Measurements from ENCODE around the gene CAMK2N2. TPM values are rescaled to one million over a fixed set of nuclear protein-coding genes. Genes with fewer than 3 reads are reported as not detected.

The CAMK2N2 gene
- total and polyA plus RNA-seq, 9 of the 15 experiments (the other 6 are each of a cell fraction or from before 2014, with no cell fraction given) = 0.08 to 0.22 (median 0.11) TPM; not detected in 5

DNA sequence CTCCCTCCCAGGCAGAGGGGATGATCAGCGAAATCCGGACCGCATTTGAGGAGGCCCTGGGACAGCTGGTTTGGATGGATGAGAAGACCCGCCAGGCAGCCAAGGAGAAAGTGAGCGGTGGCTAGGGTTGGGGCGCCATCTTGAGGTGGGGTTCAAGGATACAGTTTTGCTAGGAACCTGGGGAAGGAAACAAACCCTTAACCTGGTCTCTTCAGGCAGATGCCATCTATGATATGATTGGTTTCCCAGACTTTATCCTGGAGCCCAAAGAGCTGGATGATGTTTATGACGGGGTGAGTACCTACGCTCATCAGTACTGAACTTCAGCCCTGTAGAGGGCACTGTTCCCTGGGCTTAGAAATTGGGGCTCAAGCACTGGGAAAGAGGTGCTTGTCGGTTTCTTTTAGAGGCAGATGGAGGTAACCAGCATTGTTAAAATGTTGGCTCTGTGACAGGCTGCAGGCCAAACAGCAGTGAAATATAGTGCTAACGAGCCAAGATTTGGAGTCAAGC is 28.1 kb upstream of the CAMK2N2 start (continued):
- TF ChIP-seq REST (IDR thresholded peaks at IDR 0.05; ENCODE audit: borderline replicate concordance) = peak; percentile 64; the same call in 1 of the 2 replicates
- no peak for TF ChIP-seq REST (CRISPR knock-in tag; IDR thresholded peaks at IDR 0.05; ENCODE audit: low read depth)
- TF ChIP-seq CC2D1A (IDR thresholded peaks at IDR 0.05) = peak; percentile 37; the same call in 1 of the 2 replicates
- TF ChIP-seq, protein P1, sequence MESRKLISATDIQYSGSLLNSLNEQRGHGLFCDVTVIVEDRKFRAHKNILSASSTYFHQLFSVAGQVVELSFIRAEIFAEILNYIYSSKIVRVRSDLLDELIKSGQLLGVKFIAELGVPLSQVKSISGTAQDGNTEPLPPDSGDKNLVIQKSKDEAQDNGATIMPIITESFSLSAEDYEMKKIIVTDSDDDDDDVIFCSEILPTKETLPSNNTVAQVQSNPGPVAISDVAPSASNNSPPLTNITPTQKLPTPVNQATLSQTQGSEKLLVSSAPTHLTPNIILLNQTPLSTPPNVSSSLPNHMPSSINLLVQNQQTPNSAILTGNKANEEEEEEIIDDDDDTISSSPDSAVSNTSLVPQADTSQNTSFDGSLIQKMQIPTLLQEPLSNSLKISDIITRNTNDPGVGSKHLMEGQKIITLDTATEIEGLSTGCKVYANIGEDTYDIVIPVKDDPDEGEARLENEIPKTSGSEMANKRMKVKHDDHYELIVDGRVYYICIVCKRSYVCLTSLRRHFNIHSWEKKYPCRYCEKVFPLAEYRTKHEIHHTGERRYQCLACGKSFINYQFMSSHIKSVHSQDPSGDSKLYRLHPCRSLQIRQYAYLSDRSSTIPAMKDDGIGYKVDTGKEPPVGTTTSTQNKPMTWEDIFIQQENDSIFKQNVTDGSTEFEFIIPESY (CRISPR knock-in tag; IDR thresholded peaks at IDR 0.05) = peak; percentile 26; the same call in 1 of the 2 replicates
- peak in 1 of 2 experiments; percentile 61; a peak in 1 of 3 replicates for TF ChIP-seq CBX3 (IDR thresholded peaks at IDR 0.05; ENCODE audit: borderline replicate concordance in 1 of 2, low read length in 2 of 2)
- TF ChIP-seq, protein P2, sequence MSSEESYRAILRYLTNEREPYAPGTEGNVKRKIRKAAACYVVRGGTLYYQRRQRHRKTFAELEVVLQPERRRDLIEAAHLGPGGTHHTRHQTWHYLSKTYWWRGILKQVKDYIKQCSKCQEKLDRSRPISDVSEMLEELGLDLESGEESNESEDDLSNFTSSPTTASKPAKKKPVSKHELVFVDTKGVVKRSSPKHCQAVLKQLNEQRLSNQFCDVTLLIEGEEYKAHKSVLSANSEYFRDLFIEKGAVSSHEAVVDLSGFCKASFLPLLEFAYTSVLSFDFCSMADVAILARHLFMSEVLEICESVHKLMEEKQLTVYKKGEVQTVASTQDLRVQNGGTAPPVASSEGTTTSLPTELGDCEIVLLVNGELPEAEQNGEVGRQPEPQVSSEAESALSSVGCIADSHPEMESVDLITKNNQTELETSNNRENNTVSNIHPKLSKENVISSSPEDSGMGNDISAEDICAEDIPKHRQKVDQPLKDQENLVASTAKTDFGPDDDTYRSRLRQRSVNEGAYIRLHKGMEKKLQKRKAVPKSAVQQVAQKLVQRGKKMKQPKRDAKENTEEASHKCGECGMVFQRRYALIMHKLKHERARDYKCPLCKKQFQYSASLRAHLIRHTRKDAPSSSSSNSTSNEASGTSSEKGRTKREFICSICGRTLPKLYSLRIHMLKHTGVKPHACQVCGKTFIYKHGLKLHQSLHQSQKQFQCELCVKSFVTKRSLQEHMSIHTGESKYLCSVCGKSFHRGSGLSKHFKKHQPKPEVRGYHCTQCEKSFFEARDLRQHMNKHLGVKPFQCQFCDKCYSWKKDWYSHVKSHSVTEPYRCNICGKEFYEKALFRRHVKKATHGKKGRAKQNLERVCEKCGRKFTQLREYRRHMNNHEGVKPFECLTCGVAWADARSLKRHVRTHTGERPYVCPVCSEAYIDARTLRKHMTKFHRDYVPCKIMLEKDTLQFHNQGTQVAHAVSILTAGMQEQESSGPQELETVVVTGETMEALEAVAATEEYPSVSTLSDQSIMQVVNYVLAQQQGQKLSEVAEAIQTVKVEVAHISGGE (CRISPR knock-in tag; IDR thresholded peaks at IDR 0.05) = 0 out of 6 replicates have a peak, but pooled peaks of 1 of the 3 experiments have one; percentile 35
- 0 out of 4 replicates have a peak, but pooled peaks of 1 of the 2 experiments have one; percentile 28 for TF ChIP-seq TEAD1 (CRISPR knock-in tag; IDR thresholded peaks at IDR 0.05)
- TF ChIP-seq MLLT1 (IDR thresholded peaks at IDR 0.05) = no peak
- no peak for TF ChIP-seq ZNF584 (CRISPR knock-in tag; IDR thresholded peaks at IDR 0.05; ENCODE audit: low read depth)
- TF ChIP-seq TAF15 (IDR thresholded peaks at IDR 0.05; ENCODE audit: low read depth, low read length) = no peak
- no peak for TF ChIP-seq ESRRA (IDR thresholded peaks at IDR 0.05; ENCODE audit: borderline replicate concordance, low read depth)

Measured in K562 (cell line).